IMR-90 (cell line): ENCODE results near the gene SLC6A3. TPM values are rescaled to one million over a fixed set of nuclear protein-coding genes. Genes with fewer than 3 reads are reported as not detected.

ENCODE experiments used
- ATAC-seq: fragments of 200-7000 bp; cut with Tn5 transposase; 2 replicates; pipeline ENCODE4 v1.9.1; 2020; ENCODE audit warnings: low read depth, mild to moderate bottlenecking, moderate library complexity
- BruUV-seq: library from RNA; stranded (reverse); fragments of 400-500 nt; replicated peaks from 2 replicates; lab custom pipeline; 2021; lab: Mats Ljungman, UMichigan
- CTCF ChIA-PET: fragments of 300-600 bp; formaldehyde crosslinking; extraction: SDS; loops from one replicate; lab custom pipeline; 2021; ENCODE audit warnings: antibody characterized with exemption; lab: Yijun Ruan, JAX
- POLR2A ChIA-PET: fragments of 300-600 bp; sonication (Branson Sonifier 250); formaldehyde crosslinking; loops from one replicate; lab custom pipeline; 2022; ENCODE audit warnings: antibody characterized with exemption; ENCODE audit not compliant: unreplicated experiment; lab: Charles Lee
- DNase-seq: peaks from one replicate; pipeline ENCODE4 v3.0.0; 2013
- H2AFZ ChIP-seq: replicated peaks from 2 replicates; pipeline ENCODE3; 2013; ENCODE audit warnings: low read length, mild to moderate bottlenecking; ENCODE audit not compliant: poor library complexity
- H2AK5ac ChIP-seq: 2 replicates; pipeline ENCODE4 v1.6.1; 2013; ENCODE audit warnings: low read depth, low read length, inconsistent platforms
- H2AK9ac ChIP-seq: replicated peaks from 2 replicates; pipeline ENCODE3; 2013; ENCODE audit warnings: mild to moderate bottlenecking, low read depth, low read length, moderate library complexity; ENCODE audit not compliant: poor library complexity
- H2BK120ac ChIP-seq: 2 replicates; pipeline ENCODE4 v1.6.1; 2013; ENCODE audit warnings: low read depth, low read length, inconsistent platforms
- H2BK15ac ChIP-seq: 3 replicates; pipeline ENCODE4 v1.6.1; 2013; ENCODE audit warnings: low read depth, low read length, inconsistent platforms
- H2BK20ac ChIP-seq: 2 replicates; pipeline ENCODE4 v1.6.1; 2013; ENCODE audit warnings: low read depth, mild to moderate bottlenecking, inconsistent platforms, low read length, moderate library complexity
- H2BK5ac ChIP-seq: 2 replicates; pipeline ENCODE4 v1.6.1; 2013; ENCODE audit warnings: mild to moderate bottlenecking, low read depth, low read length, inconsistent platforms; ENCODE audit not compliant: poor library complexity, severe bottlenecking
- H3K14ac ChIP-seq: replicated peaks from 2 replicates; pipeline ENCODE4 v1.6.1; 2013; ENCODE audit warnings: low read depth, low read length, inconsistent platforms
- H3K18ac ChIP-seq: 2 replicates; pipeline ENCODE4 v1.6.1; 2013; ENCODE audit warnings: low read depth, low read length, control low read depth
- H3K23ac ChIP-seq: 2 replicates; pipeline ENCODE4 v1.6.1; 2013; ENCODE audit warnings: low read depth, low read length, inconsistent platforms
- H3K27ac ChIP-seq: 2 replicates; pipeline ENCODE4 v1.5.1; 2013; ENCODE audit warnings: mild to moderate bottlenecking, control low read depth, low read length; ENCODE audit not compliant: insufficient read depth
- H3K27me3 ChIP-seq: 2 replicates; pipeline ENCODE4 v1.6.1; 2013; ENCODE audit warnings: low read length; ENCODE audit not compliant: control insufficient read depth, insufficient read depth
- H3K36me3 ChIP-seq: 2 replicates; pipeline ENCODE4 v1.6.1; 2013; ENCODE audit warnings: low read length, mixed read lengths; ENCODE audit not compliant: control insufficient read depth, insufficient read depth
- H3K4ac ChIP-seq: 2 replicates; pipeline ENCODE4 v1.6.1; 2013; ENCODE audit warnings: low read depth, low read length, inconsistent platforms
- H3K4me1 ChIP-seq: 2 replicates; pipeline ENCODE4 v1.6.1; 2013; ENCODE audit warnings: low read length, mixed read lengths; ENCODE audit not compliant: control insufficient read depth, insufficient read depth
- H3K4me2 ChIP-seq: 2 replicates; pipeline ENCODE4 v1.6.1; 2013; ENCODE audit warnings: low read depth, mild to moderate bottlenecking, control low read depth, low read length, moderate library complexity
- H3K4me3 ChIP-seq: 2 replicates; pipeline ENCODE4 v1.5.1; 2013; ENCODE audit warnings: low read depth, mild to moderate bottlenecking, control low read depth, low read length, moderate library complexity; ENCODE audit not compliant: insufficient read depth
- H3K56ac ChIP-seq: 2 replicates; pipeline ENCODE4 v1.6.1; 2013; ENCODE audit warnings: low read length, inconsistent platforms; ENCODE audit not compliant: insufficient read depth; ENCODE audit errors: extremely low read depth
- H3K79me1 ChIP-seq, 2 experiments: 2 replicates each; pipeline ENCODE4 v1.6.1; 2013; ENCODE audit warnings: low read length in 2 of 2, inconsistent platforms in 1 of 2, low read depth in 1 of 2
- H3K9ac ChIP-seq: 2 replicates; pipeline ENCODE4 v1.6.1; 2013; ENCODE audit warnings: low read depth, low read length, control low read depth
- H3K9me1 ChIP-seq: 2 replicates; pipeline ENCODE4 v1.6.1; 2013; ENCODE audit warnings: low read length, inconsistent platforms; ENCODE audit not compliant: insufficient read depth
- H3K9me3 ChIP-seq: 2 replicates; pipeline ENCODE4 v1.6.1; 2013; ENCODE audit warnings: low read length; ENCODE audit not compliant: control insufficient read depth, insufficient read depth
- H4K20me1 ChIP-seq: 2 replicates; pipeline ENCODE4 v1.6.1; 2013; ENCODE audit warnings: low read length, inconsistent platforms; ENCODE audit not compliant: insufficient read depth
- H4K5ac ChIP-seq: 2 replicates; pipeline ENCODE4 v1.6.1; 2013; ENCODE audit warnings: mild to moderate bottlenecking, low read depth, low read length, control low read depth
- H4K8ac ChIP-seq, 2 experiments: 2 replicates each; pipeline ENCODE4 v1.6.1; 2013; ENCODE audit warnings: low read depth in 2 of 2, low read length in 2 of 2, control low read depth in 1 of 2, inconsistent platforms in 1 of 2
- H4K91ac ChIP-seq: 2 replicates; pipeline ENCODE4 v1.6.1; 2013; ENCODE audit warnings: low read depth, low read length, inconsistent platforms; ENCODE audit not compliant: insufficient read depth
- BHLHE40 ChIP-seq: fragments of 150-350 bp; IDR thresholded peaks from 2 replicates; pipeline ENCODE4 v1.6.1; 2016; ENCODE audit warnings: mild to moderate bottlenecking, low read depth, low read length
- CEBPB ChIP-seq: IDR thresholded peaks from 2 replicates; pipeline ENCODE4 v1.6.1; 2012; ENCODE audit warnings: low read depth, low read length, improper control_type of control experiment
- CHD1 ChIP-seq: IDR thresholded peaks from 2 replicates; pipeline ENCODE4 v1.6.1; 2012; ENCODE audit warnings: low read depth, low read length, improper control_type of control experiment
- CTCF ChIP-seq: conservative IDR thresholded peaks from 2 replicates; pipeline ENCODE4 v1.5.1; 2012; ENCODE audit warnings: mild to moderate bottlenecking, low read depth, low read length, improper control_type of control experiment
- ELK1 ChIP-seq: fragments of 150-350 bp; IDR thresholded peaks from 2 replicates; pipeline ENCODE4 v1.6.1; 2016; ENCODE audit warnings: low read depth, mild to moderate bottlenecking, low read length, moderate library complexity, borderline replicate concordance
- FOS ChIP-seq: fragments of 150-350 bp; IDR thresholded peaks from 2 replicates; pipeline ENCODE4 v1.6.1; 2016; ENCODE audit warnings: low read depth, low read length
- MAFK ChIP-seq: IDR thresholded peaks from 2 replicates; pipeline ENCODE4 v1.6.1; 2012; ENCODE audit warnings: low read depth, low read length, improper control_type of control experiment
- MAZ ChIP-seq: IDR thresholded peaks from 2 replicates; pipeline ENCODE4 v1.6.1; 2012; ENCODE audit warnings: low read depth, mild to moderate bottlenecking, low read length, improper control_type of control experiment, moderate library complexity, borderline replicate concordance
- MXI1 ChIP-seq: IDR thresholded peaks from 2 replicates; pipeline ENCODE4 v1.6.1; 2012; ENCODE audit warnings: low read depth, mild to moderate bottlenecking, low read length, moderate library complexity, borderline replicate concordance
- NFE2L2 ChIP-seq: fragments of 150-350 bp; IDR thresholded peaks from 2 replicates; pipeline ENCODE4 v1.6.1; 2016; ENCODE audit warnings: low read depth, mild to moderate bottlenecking, low read length
- POLR2A ChIP-seq: IDR thresholded peaks from 2 replicates; pipeline ENCODE4 v1.6.1; 2012; ENCODE audit warnings: mild to moderate bottlenecking, low read depth, low read length
- RAD21 ChIP-seq: IDR thresholded peaks from 2 replicates; pipeline ENCODE4 v1.6.1; 2012; ENCODE audit warnings: low read length, improper control_type of control experiment
- RCOR1 ChIP-seq: IDR thresholded peaks from 2 replicates; pipeline ENCODE4 v1.6.1; 2012; ENCODE audit warnings: mild to moderate bottlenecking, low read length, improper control_type of control experiment; ENCODE audit not compliant: insufficient replicate concordance
- RFX5 ChIP-seq: IDR thresholded peaks from 2 replicates; pipeline ENCODE4 v1.8.0; 2012; ENCODE audit warnings: low read depth, mild to moderate bottlenecking, low read length, moderate library complexity
- SMC3 ChIP-seq: fragments of 150-350 bp; IDR thresholded peaks from 2 replicates; pipeline ENCODE4 v1.6.1; 2016; ENCODE audit warnings: low read depth, mild to moderate bottlenecking, antibody characterized with exemption, low read length, moderate library complexity
- USF2 ChIP-seq: fragments of 150-350 bp; IDR thresholded peaks from 2 replicates; pipeline ENCODE4 v1.6.1; 2017; ENCODE audit warnings: mild to moderate bottlenecking, antibody characterized with exemption, low read length, low read depth
- WGBS, 2 experiments: methylation state at CpG; one replicate each; pipeline versions ENCODE4 v1.1.5 to v1.1.7; 2013; ENCODE audit warnings: missing lambda C conversion rate in 2 of 2; ENCODE audit not compliant: insufficient read length in 1 of 2; ENCODE audit errors: extremely low coverage in 2 of 2; 5-methylcytosine and 5-hydroxymethylcytosine counted together
- dilution Hi-C: fragments of 300-500 bp; cut with HindIII; formaldehyde crosslinking; loops from one replicate; pipeline ENCODE4 v1.14.3; 2018; ENCODE audit warnings: low sequenced_read_pairs; ENCODE audit not compliant: unreplicated experiment
- in situ Hi-C: fragments of 300-500 bp; cut with MboI; formaldehyde crosslinking; loops from 3 replicates; pipeline ENCODE4 v1.14.3; 2019; ENCODE audit warnings: low sequenced_read_pairs, inconsistent platforms, mixed read lengths
- intact Hi-C: fragments of 100-400 bp; cut with micrococcal nuclease; formaldehyde crosslinking; loops from 2 replicates; pipeline ENCODE4 v1.10.0; 2022
- polyA plus RNA-seq, 3 experiments: library from polyadenylated mRNA; depleted of rRNA; stranded (reverse); fragments of >200 nt; gene quantifications; 2 replicates each; pipeline ENCODE4 v1.2.3, GENCODE V29; 2012; ENCODE audit warnings: low replicate concordance in 1 of 3
- total RNA-seq: library from RNA; depleted of rRNA; stranded (reverse); fragments of >200 nt; gene quantifications from 2 replicates; pipeline ENCODE4 v1.2.3, GENCODE V29; 2012

The SLC6A3 gene
- total and polyA plus RNA-seq, 2 of the 4 experiments (the other 2 are of a cell fraction) = not detected

- no peak overlapping the region for H2BK5ac ChIP-seq
- no peak overlapping the region for H4K5ac ChIP-seq
- no peak overlapping the region for H4K91ac ChIP-seq
- no peaks in the 10 kb centered on the region for H4K20me1 ChIP-seq
- in situ Hi-C loops (loop anchor here (25.0 kb wide), 1 partner anchor 270 kb away; no protein-coding TSS in a partner anchor), dilution Hi-C loops (no loop called here), intact Hi-C loops (no loop called here)
- H4K8ac ChIP-seq = no peak overlapping the region
- DNase-seq (no peak), ATAC-seq (no peak)
- H3K9me3 ChIP-seq = no peaks in the 10 kb centered on the region
- no peaks in the 10 kb centered on the region for H3K36me3 ChIP-seq
- no peak overlapping the region for H2BK20ac ChIP-seq
- H2AFZ ChIP-seq = no peak overlapping the region
- no peak overlapping the region for H3K18ac ChIP-seq
- 72% methylated on average over 5 of the region's 7 CpGs; no CpG with 5 or more reads in 1 of the 2 experiments for WGBS, 2 experiments
- POLR2A ChIA-PET = no interaction called here
- no peak overlapping the region for H2BK15ac ChIP-seq
- no peak overlapping the region for H3K27ac ChIP-seq
- H2AK5ac ChIP-seq = no peak overlapping the region
- no peak overlapping the region for H2BK120ac ChIP-seq
- no peak overlapping the region for H3K14ac ChIP-seq
- H3K56ac ChIP-seq = no peak overlapping the region
- no peak overlapping the region for H3K4ac ChIP-seq
- H3K4me3 ChIP-seq = no peak overlapping the region
- no peaks in the 10 kb centered on the region for H3K9me1 ChIP-seq
- no TSS peak for BruUV-seq
- no peaks in the 10 kb centered on the region for H3K4me1 ChIP-seq
- TF ChIP-seq RFX5 (no peak), ELK1 (no peak), RCOR1 (no peak), CHD1 (no peak), BHLHE40 (no peak), SMC3 (no peak), POLR2A (no peak), USF2 (no peak), MAFK (no peak), MXI1 (no peak), CTCF (no peak), FOS (no peak), MAZ (no peak), NFE2L2 (no peak), RAD21 (no peak), CEBPB (no peak)
- H3K27me3 ChIP-seq = peaks cover 41% of the 10 kb centered on the region; the same call in 1 of the 2 replicates
- H3K23ac ChIP-seq = no peak overlapping the region
- CTCF ChIA-PET = no interaction called here
- H3K4me2 ChIP-seq = no peak overlapping the region
- H3K79me1 ChIP-seq = no peaks in the 10 kb centered on the region
- H3K9ac ChIP-seq = no peak overlapping the region
- no peak overlapping the region for H2AK9ac ChIP-seq
These were observed 78.1 kb downstream of the SLC6A3 start for GRCh38 chr5:1367149-1367548.
